ENCODE results near the gene HLA-E.
"Not testable (repeated sequence)": the region's sequence is repeated elsewhere in the genome, so short reads cannot be mapped to it uniquely, and the experiment has no call there.

DNA sequence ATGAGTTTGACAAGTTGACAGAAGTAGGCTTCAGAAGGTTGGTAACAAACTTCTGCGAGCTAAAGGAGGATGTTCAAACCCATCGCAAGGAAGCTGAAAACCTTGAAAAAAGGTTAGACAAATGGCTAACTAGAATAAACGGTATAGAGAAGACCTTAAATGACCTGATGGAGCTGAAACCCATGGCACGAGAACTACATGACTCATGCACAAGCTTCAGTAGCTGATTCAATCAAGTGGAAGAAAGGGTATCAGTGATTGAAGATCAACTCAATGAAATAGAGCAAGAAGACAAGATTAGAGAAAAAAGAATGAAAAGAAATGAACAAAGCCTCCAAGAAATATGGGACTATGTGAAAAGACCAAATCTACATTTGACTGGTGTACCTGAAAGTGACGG is 32.6 kb downstream of the HLA-E start:
- not testable (repeated sequence) for TF ChIP-seq EZH2 (IDR thresholded peaks at IDR 0.05; ENCODE audit: low read length, unreplicated experiment); EZH2phosphoT487 (IDR thresholded peaks at IDR 0.05; ENCODE audit: borderline replicate concordance, low read length)
- TF ChIP-seq, protein P1, sequence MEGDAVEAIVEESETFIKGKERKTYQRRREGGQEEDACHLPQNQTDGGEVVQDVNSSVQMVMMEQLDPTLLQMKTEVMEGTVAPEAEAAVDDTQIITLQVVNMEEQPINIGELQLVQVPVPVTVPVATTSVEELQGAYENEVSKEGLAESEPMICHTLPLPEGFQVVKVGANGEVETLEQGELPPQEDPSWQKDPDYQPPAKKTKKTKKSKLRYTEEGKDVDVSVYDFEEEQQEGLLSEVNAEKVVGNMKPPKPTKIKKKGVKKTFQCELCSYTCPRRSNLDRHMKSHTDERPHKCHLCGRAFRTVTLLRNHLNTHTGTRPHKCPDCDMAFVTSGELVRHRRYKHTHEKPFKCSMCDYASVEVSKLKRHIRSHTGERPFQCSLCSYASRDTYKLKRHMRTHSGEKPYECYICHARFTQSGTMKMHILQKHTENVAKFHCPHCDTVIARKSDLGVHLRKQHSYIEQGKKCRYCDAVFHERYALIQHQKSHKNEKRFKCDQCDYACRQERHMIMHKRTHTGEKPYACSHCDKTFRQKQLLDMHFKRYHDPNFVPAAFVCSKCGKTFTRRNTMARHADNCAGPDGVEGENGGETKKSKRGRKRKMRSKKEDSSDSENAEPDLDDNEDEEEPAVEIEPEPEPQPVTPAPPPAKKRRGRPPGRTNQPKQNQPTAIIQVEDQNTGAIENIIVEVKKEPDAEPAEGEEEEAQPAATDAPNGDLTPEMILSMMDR (conservative IDR thresholded peaks at IDR 0.05; ENCODE audit: low read depth, low read length) = not testable (repeated sequence)

Data from PC-3 (cell line).